Measurements from ENCODE around the gene GPR55. TPM values are rescaled to one million over a fixed set of nuclear protein-coding genes. Genes with fewer than 3 reads are reported as not detected.

The GPR55 gene
- total and polyA plus RNA-seq, 10 of the 15 experiments (the other 5 are each of a cell fraction or from before 2014, with no cell fraction given) = 2.1 to 30.1 (median 16.2) TPM

- TF ChIP-seq, protein P1, sequence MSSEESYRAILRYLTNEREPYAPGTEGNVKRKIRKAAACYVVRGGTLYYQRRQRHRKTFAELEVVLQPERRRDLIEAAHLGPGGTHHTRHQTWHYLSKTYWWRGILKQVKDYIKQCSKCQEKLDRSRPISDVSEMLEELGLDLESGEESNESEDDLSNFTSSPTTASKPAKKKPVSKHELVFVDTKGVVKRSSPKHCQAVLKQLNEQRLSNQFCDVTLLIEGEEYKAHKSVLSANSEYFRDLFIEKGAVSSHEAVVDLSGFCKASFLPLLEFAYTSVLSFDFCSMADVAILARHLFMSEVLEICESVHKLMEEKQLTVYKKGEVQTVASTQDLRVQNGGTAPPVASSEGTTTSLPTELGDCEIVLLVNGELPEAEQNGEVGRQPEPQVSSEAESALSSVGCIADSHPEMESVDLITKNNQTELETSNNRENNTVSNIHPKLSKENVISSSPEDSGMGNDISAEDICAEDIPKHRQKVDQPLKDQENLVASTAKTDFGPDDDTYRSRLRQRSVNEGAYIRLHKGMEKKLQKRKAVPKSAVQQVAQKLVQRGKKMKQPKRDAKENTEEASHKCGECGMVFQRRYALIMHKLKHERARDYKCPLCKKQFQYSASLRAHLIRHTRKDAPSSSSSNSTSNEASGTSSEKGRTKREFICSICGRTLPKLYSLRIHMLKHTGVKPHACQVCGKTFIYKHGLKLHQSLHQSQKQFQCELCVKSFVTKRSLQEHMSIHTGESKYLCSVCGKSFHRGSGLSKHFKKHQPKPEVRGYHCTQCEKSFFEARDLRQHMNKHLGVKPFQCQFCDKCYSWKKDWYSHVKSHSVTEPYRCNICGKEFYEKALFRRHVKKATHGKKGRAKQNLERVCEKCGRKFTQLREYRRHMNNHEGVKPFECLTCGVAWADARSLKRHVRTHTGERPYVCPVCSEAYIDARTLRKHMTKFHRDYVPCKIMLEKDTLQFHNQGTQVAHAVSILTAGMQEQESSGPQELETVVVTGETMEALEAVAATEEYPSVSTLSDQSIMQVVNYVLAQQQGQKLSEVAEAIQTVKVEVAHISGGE (CRISPR knock-in tag; IDR thresholded peaks at IDR 0.05) = no peak
Observed at GRCh38 chr2:230881840-230882239, 43.2 kb downstream of the GPR55 start (continued).

GRCh38 chr2:230879891-230880290, 45.2 kb downstream of the GPR55 start:
- TF ChIP-seq WRNIP1 (IDR thresholded peaks at IDR 0.05; ENCODE audit: borderline replicate concordance, low read depth, low read length) = no peak
- no peak for TF ChIP-seq POU2F2 (IDR thresholded peaks at IDR 0.05; ENCODE audit: borderline replicate concordance, low read depth, low read length)
- no peak for TF ChIP-seq SRF (IDR thresholded peaks at IDR 0.05; ENCODE audit: low read depth in 2 of 2, low read length in 2 of 2)
- no peak for TF ChIP-seq HDAC2 (IDR thresholded peaks at IDR 0.05)
- no peak for TF ChIP-seq CBX5 (IDR thresholded peaks at IDR 0.05; ENCODE audit: low read depth)
- TF ChIP-seq ETV6 (conservative IDR thresholded peaks at IDR 0.05 in 1 of 2, IDR thresholded peaks at IDR 0.05 in 1 of 2; ENCODE audit: borderline replicate concordance in 1 of 2, low read depth in 1 of 2) = no peak
- no peak for TF ChIP-seq CHD4 (IDR thresholded peaks at IDR 0.05)
- TF ChIP-seq, protein P2, sequence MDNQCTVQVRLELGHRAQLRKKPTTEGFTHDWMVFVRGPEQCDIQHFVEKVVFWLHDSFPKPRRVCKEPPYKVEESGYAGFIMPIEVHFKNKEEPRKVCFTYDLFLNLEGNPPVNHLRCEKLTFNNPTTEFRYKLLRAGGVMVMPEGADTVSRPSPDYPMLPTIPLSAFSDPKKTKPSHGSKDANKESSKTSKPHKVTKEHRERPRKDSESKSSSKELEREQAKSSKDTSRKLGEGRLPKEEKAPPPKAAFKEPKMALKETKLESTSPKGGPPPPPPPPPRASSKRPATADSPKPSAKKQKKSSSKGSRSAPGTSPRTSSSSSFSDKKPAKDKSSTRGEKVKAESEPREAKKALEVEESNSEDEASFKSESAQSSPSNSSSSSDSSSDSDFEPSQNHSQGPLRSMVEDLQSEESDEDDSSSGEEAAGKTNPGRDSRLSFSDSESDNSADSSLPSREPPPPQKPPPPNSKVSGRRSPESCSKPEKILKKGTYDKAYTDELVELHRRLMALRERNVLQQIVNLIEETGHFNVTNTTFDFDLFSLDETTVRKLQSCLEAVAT (IDR thresholded peaks at IDR 0.05) = no peak
- no peak for TF ChIP-seq SUZ12 (IDR thresholded peaks at IDR 0.05; ENCODE audit: unreplicated experiment)
- TF ChIP-seq PML (IDR thresholded peaks at IDR 0.05; ENCODE audit: low read length) = no peak
- no peak for TF ChIP-seq E2F4 (IDR thresholded peaks at IDR 0.05; ENCODE audit: low read depth, low read length)
- no peak for TF ChIP-seq HCFC1 (IDR thresholded peaks at IDR 0.05; ENCODE audit: low read length)
- in situ Hi-C loops (cut with MboI) = no loop called here
- CTCF ChIA-PET = interaction anchor here (1.1 kb wide), 1 partner anchor 183 kb away, joined by 3 read pairs; no protein-coding TSS in a partner anchor

More at GRCh38 chr2:230879891-230880290, 45.2 kb downstream of the GPR55 start:
- Histone ChIP-seq H2AFZ (ENCODE audit: control insufficient read depth, low read depth, low read length) (no peak overlapping the region), H3K27ac (ENCODE audit: control insufficient read depth, insufficient read depth) (no peak overlapping the region), H4K20me1 (ENCODE audit: control insufficient read depth, insufficient read depth) (no peaks in the 10 kb centered on the region), H3K9ac (ENCODE audit: control insufficient read depth, insufficient read depth, low read length) (no peak overlapping the region), H3K4me3 (no peak overlapping the region), H3K36me3 (ENCODE audit: control insufficient read depth in 2 of 2, insufficient read depth in 2 of 2, low read length in 1 of 2) (peaks cover 2 to 9% of the 10 kb centered on the region in 2 experiments; a peak in 3 of 4 replicates), H3K9me3 (replicated peaks; ENCODE audit: control insufficient read depth, insufficient read depth, low read length) (no peaks in the 10 kb centered on the region), H3K4me1 (ENCODE audit: control insufficient read depth, insufficient read depth, low read length) (peaks cover 16% of the 10 kb centered on the region), H3K79me2 (ENCODE audit: control insufficient read depth, insufficient read depth, low read length) (no peaks in the 10 kb centered on the region), H3K27me3 (replicated peaks in 1 of 2; ENCODE audit: control insufficient read depth in 2 of 2, insufficient read depth in 2 of 2, low read length in 1 of 2) (no peaks in the 10 kb centered on the region), H3K4me2 (ENCODE audit: control insufficient read depth, insufficient read depth) (no peak overlapping the region)
- FAIRE-seq (no peak), DNase-seq (ENCODE audit: low read depth, low spot score) (no peak), ATAC-seq (no peak)
- no TSS peak for BruUV-seq (replicated peaks)
- SMC1A ChIA-PET (ENCODE audit: uncharacterized antibody, unreplicated experiment) = no interaction called here
- RAD21 ChIA-PET (ENCODE audit: unreplicated experiment) = no interaction called here
- intact Hi-C loops (cut with micrococcal nuclease; ENCODE audit: unreplicated experiment) = no loop called here
- WGBS (ENCODE audit: insufficient coverage, insufficient replicate concordance, low lambda C conversion rate, missing lambda C conversion rate) = 83% methylated on average over 9 of the region's 9 CpGs
- POLR2A ChIA-PET = no interaction called here
